Muscle of leg (tissue), 16 donors: Measurements from ENCODE around the gene LIMCH1. TPM values are rescaled to one million over a fixed set of nuclear protein-coding genes. Genes with fewer than 3 reads are reported as not detected.
"Not testable (repeated sequence)": the region's sequence is repeated elsewhere in the genome, so short reads cannot be mapped to it uniquely, and the experiment has no call there.

Experiments used
- DNase-seq: peaks from one replicate; pipeline ENCODE4 v3.0.0; 2013
- H3K27ac ChIP-seq: one replicate; pipeline ENCODE4 v1.5.1; 2013; ENCODE audit warnings: mild to moderate bottlenecking, low read length, control low read depth
- H3K27me3 ChIP-seq: one replicate; pipeline ENCODE4 v1.6.1; 2013; ENCODE audit warnings: low read length; ENCODE audit not compliant: control insufficient read depth, insufficient read depth
- H3K36me3 ChIP-seq: one replicate; pipeline ENCODE4 v1.6.1; 2013; ENCODE audit warnings: low read length; ENCODE audit not compliant: control insufficient read depth, insufficient read depth
- H3K4me1 ChIP-seq: one replicate; pipeline ENCODE4 v1.6.1; 2013; ENCODE audit warnings: low read length; ENCODE audit not compliant: control insufficient read depth, insufficient read depth
- H3K4me3 ChIP-seq: one replicate; pipeline ENCODE4 v1.5.1; 2013; ENCODE audit warnings: low read length, control low read depth
- H3K9me3 ChIP-seq: replicated peaks from 2 replicates; pipeline ENCODE4 v1.6.1; 2013; ENCODE audit warnings: low read depth, low read length; ENCODE audit not compliant: control insufficient read depth
- WGBS: methylation state at CpG from one replicate; pipeline ENCODE4 v1.1.5; 2013; ENCODE audit warnings: missing lambda C conversion rate; ENCODE audit not compliant: insufficient coverage; 5-methylcytosine and 5-hydroxymethylcytosine counted together
- long read RNA-seq, 11 donors: transcript quantifications; one replicate each; lab custom pipeline, GENCODE V29; 2026
- polyA plus RNA-seq, 8 donors: library from polyadenylated mRNA; unstranded; fragments of 120-200 nt; gene quantifications; one replicate each; pipeline versions ENCODE4 v1.2.1 to v1.2.3, GENCODE V29; 2013; ENCODE audit warnings: inconsistent platforms in 1 of 8, low replicate concordance in 1 of 8; ENCODE audit not compliant: insufficient read length in 8 of 8, insufficient read depth in 1 of 8
- total RNA-seq: library from RNA; stranded (reverse); fragments of 120-200 nt; gene quantifications from one replicate; pipeline ENCODE4 v1.2.4, GENCODE V29; 2013

LIMCH1 gene, protein sequence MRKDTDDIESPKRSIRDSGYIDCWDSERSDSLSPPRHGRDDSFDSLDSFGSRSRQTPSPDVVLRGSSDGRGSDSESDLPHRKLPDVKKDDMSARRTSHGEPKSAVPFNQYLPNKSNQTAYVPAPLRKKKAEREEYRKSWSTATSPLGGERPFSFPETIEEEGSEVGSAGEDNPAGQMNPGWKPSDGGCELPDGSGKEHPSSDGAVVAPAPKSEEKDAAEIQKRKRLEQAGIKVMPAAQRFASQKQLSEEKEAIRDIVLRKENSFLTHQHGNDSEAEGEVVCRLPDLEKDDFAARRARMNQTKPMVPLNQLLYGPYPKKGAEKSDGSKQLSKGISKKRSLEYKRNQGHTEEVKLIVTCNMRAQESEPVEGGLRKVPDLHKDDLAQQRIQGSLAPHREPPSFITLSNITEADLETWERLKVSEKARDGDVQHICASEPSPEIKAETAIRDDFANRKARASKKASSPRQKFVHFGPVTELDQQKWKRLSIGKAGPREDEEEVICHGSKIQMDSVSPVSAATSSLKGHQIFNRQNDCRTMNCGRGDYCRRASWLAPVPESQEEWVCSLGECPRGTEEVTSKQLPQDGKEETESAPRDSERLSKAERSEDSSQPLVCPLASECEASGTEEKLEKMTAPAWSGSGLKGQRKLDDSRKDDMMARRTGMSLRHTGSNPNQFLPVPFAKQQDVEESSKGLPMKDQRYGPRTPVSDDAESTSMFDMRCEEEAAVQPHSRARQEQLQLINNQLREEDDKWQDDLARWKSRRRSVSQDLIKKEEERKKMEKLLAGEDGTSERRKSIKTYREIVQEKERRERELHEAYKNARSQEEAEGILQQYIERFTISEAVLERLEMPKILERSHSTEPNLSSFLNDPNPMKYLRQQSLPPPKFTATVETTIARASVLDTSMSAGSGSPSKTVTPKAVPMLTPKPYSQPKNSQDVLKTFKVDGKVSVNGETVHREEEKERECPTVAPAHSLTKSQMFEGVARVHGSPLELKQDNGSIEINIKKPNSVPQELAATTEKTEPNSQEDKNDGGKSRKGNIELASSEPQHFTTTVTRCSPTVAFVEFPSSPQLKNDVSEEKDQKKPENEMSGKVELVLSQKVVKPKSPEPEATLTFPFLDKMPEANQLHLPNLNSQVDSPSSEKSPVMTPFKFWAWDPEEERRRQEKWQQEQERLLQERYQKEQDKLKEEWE (N-terminal part only)
- total RNA-seq (104 TPM), polyA plus RNA-seq (100 to 1,000 TPM in 3 of 8 donors, 10 to 100 TPM in 5; 69.8 to 122 (median 96.5) TPM)
- long read RNA-seq, donor 1, full-length matches to known transcripts = 2 of 2 reads
- long read RNA-seq, donor 1, partial matches to known transcripts = 0 of 2 reads
- long read RNA-seq, donor 1, other reads (novel, unspliced or antisense) = 0 of 2 reads
- long read RNA-seq, donor 2 = 0 reads
- long read RNA-seq, donor 3, full-length matches to known transcripts = 4 of 10 reads
- long read RNA-seq, donor 3, partial matches to known transcripts = 6 of 10 reads
- long read RNA-seq, donor 3, other reads (novel, unspliced or antisense) = 0 of 10 reads
- long read RNA-seq, donor 4, partial matches to known transcripts = 14 of 14 reads
- long read RNA-seq, donor 4, other reads (novel, unspliced or antisense) = 0 of 14 reads
- long read RNA-seq, donor 5, full-length matches to known transcripts = 3 of 33 reads
- long read RNA-seq, donor 5, partial matches to known transcripts = 30 of 33 reads
- long read RNA-seq, donor 5, other reads (novel, unspliced or antisense) = 0 of 33 reads
- long read RNA-seq, donor 6, partial matches to known transcripts = 16 of 17 reads
- long read RNA-seq, donor 6, other reads (novel, unspliced or antisense) = 0 of 17 reads
- long read RNA-seq, donor 7, full-length matches to known transcripts = 2 of 24 reads
- long read RNA-seq, donor 7, partial matches to known transcripts = 13 of 24 reads
- long read RNA-seq, donor 7, other reads (novel, unspliced or antisense) = 9 of 24 reads
- long read RNA-seq, donor 8, full-length matches to known transcripts = 3 of 3 reads
- long read RNA-seq, donor 8, partial matches to known transcripts = 0 of 3 reads
- long read RNA-seq, donor 8, other reads (novel, unspliced or antisense) = 0 of 3 reads
- long read RNA-seq, donor 9, partial matches to known transcripts = 7 of 7 reads
- long read RNA-seq, donor 9, other reads (novel, unspliced or antisense) = 0 of 7 reads
- long read RNA-seq, donor 10, full-length matches to known transcripts = 3 of 29 reads
- long read RNA-seq, donor 10, partial matches to known transcripts = 26 of 29 reads
- long read RNA-seq, donor 10, other reads (novel, unspliced or antisense) = 0 of 29 reads
- long read RNA-seq, donor 11, partial matches to known transcripts = 0 of 1 reads
- long read RNA-seq, donor 11, other reads (novel, unspliced or antisense) = 0 of 1 reads

DNA sequence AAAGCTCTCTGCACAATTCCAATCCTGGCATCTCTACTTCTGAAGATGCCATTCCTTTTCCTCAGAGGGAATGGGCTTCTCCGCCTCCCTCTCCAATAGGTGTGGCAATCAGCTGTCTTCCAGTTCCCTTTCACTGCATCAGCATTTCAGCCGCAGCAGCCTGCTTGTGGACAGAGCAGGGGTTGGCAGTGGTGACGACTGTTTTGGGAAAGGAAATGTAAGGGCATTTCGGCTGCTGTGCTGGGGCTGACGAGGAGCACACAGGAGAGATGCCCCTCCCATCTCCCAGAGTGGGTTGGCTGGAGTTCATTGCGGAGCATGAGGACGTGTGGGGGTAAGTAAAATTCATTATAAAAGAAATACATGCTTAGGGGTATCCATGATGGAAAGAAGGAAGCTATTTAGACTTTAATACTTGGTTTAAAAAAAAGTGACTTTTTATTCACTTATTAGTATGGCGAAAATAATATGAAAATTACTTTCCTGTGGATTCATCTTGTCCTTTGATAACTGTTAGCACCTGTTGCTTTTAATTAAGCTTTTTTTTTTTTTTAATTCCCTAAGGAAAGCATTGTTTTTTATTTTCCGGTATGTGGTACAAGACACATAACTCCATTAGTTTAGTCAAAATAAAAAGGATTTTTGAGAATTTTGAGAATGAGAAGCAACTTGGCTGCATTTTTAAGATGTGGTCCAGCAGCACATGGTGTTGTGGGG, at the start of gene LIMCH1:
Gene LIMCH1 (plus strand): TSS at position 141 of the 717 bp plus-strand sequence. CDS start 67,839 bp downstream, outside the sequence.
- WGBS = no CpG with 5 or more reads among the region's 9 CpGs
- Histone ChIP-seq H3K36me3 (no peaks in the 10 kb centered on the region), H3K27me3 (no peaks in the 10 kb centered on the region), H3K4me1 (peaks cover 23% of the 10 kb centered on the region), H3K27ac (peak within 1 kb of the TSS; percentile 72), H3K9me3 (no peaks in the 10 kb centered on the region), H3K4me3 (peak within 1 kb of the TSS; percentile 2)
- peak; percentile 83 for DNase-seq

DNA sequence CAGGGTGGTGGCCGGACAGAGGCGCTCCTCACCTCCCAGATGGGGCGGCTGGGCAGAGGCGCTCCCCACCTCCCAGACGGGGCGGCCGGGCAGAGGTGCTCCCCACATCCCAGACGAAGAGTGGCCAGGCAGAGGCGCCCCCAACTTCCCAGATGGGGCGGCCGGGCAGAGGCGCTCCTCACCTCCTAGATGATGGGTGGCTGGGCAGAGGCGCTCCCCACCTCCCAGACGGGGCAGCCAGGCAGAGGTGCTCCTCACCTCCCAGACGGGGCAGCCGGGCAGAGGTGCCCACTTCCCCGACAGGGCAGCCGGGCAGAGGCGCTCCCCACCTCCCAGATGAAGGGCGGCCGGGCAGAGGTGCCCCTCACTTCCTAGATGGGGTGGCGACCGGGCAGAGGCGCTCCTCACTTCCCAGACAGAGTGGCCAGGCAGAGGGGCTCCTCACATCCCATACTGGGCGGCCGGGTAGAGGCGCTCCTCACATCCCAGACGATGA, 46.8 kb upstream of the LIMCH1 start:
- 98% methylated on average over 21 of the region's 28 CpGs for WGBS
- H3K27me3 ChIP-seq, H3K27ac ChIP-seq, H3K4me1 ChIP-seq, DNase-seq, H3K4me3 ChIP-seq, H3K36me3 ChIP-seq, H3K9me3 ChIP-seq: not testable (repeated sequence)

DNA sequence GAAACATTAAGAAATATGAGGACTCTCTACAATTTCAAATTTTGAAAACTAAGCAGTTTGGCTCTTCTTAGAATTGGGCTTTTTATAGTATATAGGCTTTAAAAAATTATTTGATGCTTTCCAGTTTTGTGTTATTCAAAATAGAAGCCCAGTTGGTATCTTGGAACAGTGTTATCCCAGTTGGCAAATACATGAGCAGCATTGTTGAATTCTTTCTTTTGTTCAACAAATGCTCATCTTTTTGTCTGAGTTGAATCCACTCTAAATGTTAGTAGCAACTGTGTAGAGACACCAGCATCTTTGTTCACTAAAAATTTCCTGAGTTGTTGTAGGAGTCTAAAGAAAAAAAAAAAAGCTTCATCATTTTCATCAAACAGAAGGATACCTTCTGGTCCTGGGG, 41.0 kb upstream of the LIMCH1 start:
- no peaks in the 10 kb centered on the region for H3K36me3 ChIP-seq
- no peak overlapping the region for H3K27ac ChIP-seq

DNA sequence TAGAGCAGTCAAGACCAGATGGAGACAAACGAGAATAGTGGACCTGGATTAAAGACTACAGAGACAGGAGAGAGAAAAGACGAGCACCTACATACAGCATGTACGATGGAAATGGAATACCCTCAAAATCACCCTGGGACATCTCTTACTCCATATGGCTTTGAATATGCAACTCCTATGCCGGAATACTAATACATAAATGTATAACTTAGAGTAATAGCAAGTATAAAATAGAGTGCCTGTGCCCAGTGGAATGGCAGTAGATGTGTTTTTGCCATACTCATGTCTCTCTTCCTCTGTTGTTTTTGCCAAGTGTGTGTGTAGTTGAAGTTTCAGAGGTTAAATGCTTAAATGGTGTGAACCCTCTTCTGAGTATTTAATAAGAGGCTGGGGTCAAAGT, 39.8 kb upstream of the LIMCH1 start:
- Histone ChIP-seq H3K36me3 (no peaks in the 10 kb centered on the region), H3K27ac (no peak overlapping the region), H3K4me1 (no peaks in the 10 kb centered on the region), H3K4me3 (no peak overlapping the region), H3K9me3 (no peaks in the 10 kb centered on the region), H3K27me3 (no peaks in the 10 kb centered on the region)
- WGBS = no CpG with 5 or more reads among the region's 4 CpGs
- DNase-seq = no peak

More for the DNA sequence above, 41.0 kb upstream of the LIMCH1 start:
- no peak overlapping the region for H3K4me3 ChIP-seq
- no peaks in the 10 kb centered on the region for H3K9me3 ChIP-seq
- H3K27me3 ChIP-seq = no peaks in the 10 kb centered on the region
- no peak for DNase-seq
- no peaks in the 10 kb centered on the region for H3K4me1 ChIP-seq

DNA sequence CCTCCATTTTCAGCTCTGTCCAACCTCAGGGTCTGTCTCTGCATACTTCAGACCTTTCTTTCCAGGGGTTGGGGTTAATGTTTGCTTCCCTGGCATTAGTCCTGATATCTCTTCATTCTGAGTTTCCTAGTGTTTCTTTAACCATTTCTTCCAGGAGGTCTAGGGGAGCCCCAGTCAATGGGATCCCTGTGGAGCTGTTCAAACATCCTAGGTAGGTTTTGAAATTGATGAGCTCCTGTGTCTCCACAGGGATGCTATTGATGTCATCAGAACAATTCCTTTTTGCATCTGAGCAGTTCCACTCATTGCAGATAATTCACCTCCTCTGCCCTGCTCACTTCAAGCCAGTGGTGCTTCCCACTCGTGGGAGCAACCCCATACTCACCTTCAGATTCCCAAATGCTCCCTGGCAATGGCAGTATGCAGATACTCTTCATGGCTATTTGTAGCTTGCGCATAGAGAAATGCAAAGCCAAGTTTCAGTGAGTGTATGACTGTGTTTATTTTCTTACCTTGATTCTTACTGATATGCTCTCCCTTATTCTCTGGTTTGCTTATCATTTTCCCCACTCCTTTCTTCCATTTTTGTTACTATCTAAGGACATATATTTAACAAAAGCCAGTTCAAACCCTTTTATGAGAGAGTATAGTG, 33.7 kb upstream of the LIMCH1 start:
- Histone ChIP-seq H3K9me3 (no peaks in the 10 kb centered on the region), H3K36me3 (peaks cover 2% of the 10 kb centered on the region), H3K4me3 (no peak overlapping the region), H3K4me1 (peaks cover 2% of the 10 kb centered on the region), H3K27ac (no peak overlapping the region), H3K27me3 (no peaks in the 10 kb centered on the region)
- WGBS = no CpG with 5 or more reads among the region's 2 CpGs
- DNase-seq = no peak

DNA sequence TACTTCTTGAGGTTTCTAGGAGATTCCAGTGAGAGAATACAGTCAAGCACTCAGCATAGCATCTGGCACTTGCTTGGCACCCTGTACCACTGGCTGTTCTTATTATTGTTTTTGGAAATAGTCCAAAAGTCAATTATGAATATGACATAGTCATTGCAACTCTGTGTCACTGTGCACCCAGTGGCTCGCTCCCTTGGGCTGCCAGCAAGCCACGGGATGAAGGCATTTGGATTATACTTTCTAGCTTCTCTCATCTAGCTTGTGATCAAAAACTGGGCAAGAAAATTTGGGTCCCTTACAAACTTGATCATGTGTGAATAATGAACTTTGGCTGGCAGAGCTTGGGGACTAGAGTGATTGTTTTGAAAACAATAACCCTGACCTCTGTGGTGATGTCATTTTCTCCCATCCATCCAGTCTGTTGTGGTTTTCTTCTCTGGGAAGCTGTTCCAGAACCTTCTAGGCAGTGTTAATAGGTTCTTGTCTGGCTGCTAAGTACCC, 32.7 kb upstream of the LIMCH1 start:
- no peak for DNase-seq
- Histone ChIP-seq H3K27ac (no peak overlapping the region), H3K27me3 (no peaks in the 10 kb centered on the region), H3K4me1 (peaks cover 6% of the 10 kb centered on the region), H3K4me3 (no peak overlapping the region), H3K36me3 (peaks cover 2% of the 10 kb centered on the region), H3K9me3 (no peaks in the 10 kb centered on the region)
- no CpG with 5 or more reads among the region's 2 CpGs for WGBS

DNA sequence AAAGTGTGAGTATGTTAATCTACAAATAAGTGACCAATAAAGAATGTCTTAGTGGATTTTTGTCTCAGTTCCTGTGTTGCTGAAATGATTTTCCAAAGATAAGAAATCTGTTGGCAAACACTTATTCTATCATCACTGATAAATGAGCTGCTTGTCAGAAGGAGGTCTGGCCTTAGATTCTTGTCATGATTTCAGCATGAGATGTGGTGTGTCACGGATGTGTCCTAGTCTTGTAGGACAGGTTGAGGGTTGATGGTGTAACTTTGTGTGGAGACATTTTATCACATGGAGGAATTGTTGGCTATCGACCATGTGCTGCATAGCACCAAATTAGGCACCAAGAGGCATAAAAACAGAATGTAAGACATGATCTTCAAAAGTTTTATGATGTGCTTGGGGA, 31.8 kb upstream of the LIMCH1 start:
- Histone ChIP-seq H3K36me3 (peaks cover 2% of the 10 kb centered on the region), H3K4me1 (peaks cover 6% of the 10 kb centered on the region), H3K27me3 (no peaks in the 10 kb centered on the region), H3K27ac (no peak overlapping the region), H3K4me3 (no peak overlapping the region), H3K9me3 (no peaks in the 10 kb centered on the region)
- WGBS = 100% methylated on average over 2 of the region's 2 CpGs
- no peak for DNase-seq
